Adrenal gland (tissue), 12 donors: ENCODE data around the gene CCDC122. TPM values are rescaled to one million over a fixed set of nuclear protein-coding genes. Genes with fewer than 3 reads are reported as not detected.

ENCODE experiments used
- DNase-seq, 7 donors: peaks; one replicate each; pipeline ENCODE4 v3.0.0-alpha.2; 2019 to 2020
- H3K27ac ChIP-seq, 5 donors: fragments of 200-600 bp; sonication (generic) in 4 of 5; 1 replicate in 3 of 5; 2 replicates in 2 of 5; pipeline versions ENCODE4 v1.5.1 to v1.8.0; 2016 to 2020; ENCODE audit warnings: mild to moderate bottlenecking in 1 of 5
- H3K27me3 ChIP-seq: fragments of 200-600 bp; 2 replicates; pipeline ENCODE4 v1.8.0; 2021
- H3K36me3 ChIP-seq, 2 donors: fragments of 200-600 bp; replicated peaks in 1 of 2; 1 replicate in 1 of 2; 2 replicates in 1 of 2; pipeline versions ENCODE4 v1.5.1 to v1.8.0; 2018 to 2022
- H3K4me1 ChIP-seq, 2 donors: fragments of 200-600 bp; replicated peaks in 1 of 2; 1 replicate in 1 of 2; 2 replicates in 1 of 2; pipeline versions ENCODE4 v1.5.1 to v1.8.0; 2018 to 2021
- H3K4me3 ChIP-seq, 4 donors: fragments of 200-600 bp; sonication (generic) in 3 of 4; one replicate each; pipeline ENCODE4 v1.5.1; 2016 to 2018
- H3K9me3 ChIP-seq, 3 donors: fragments of 200-600 bp; sonication (generic) in 1 of 3; replicated peaks in 1 of 3; 1 replicate in 2 of 3; 2 replicates in 1 of 3; pipeline versions ENCODE4 v1.5.1 to v1.8.0; 2016 to 2021
- POLR2A ChIP-seq, 2 donors: fragments of 450-650 bp; IDR thresholded peaks; one replicate each; pipeline ENCODE4 v1.6.1; 2017; ENCODE audit warnings: antibody characterized with exemption in 2 of 2, mild to moderate bottlenecking in 2 of 2, moderate library complexity in 1 of 2
- WGBS, 4 donors: extraction: QIAGEN DNeasy Blood & Tissue Kit in 2 of 4; methylation state at CpG; one replicate each; pipeline versions ENCODE4 v1.1.5 to v1.1.7; 2013 to 2017; 5-methylcytosine and 5-hydroxymethylcytosine counted together
- intact Hi-C, 2 donors: fragments of 100-400 bp; cut with DNase I; formaldehyde crosslinking; loops; one replicate each; pipeline versions ENCODE4 v1.14.1 to v1.15.0; 2022 to 2023
- polyA plus RNA-seq, 3 donors: library from polyadenylated mRNA; stranded (reverse); fragments of 200-250 nt in 2 of 3; fragments of 350-450 nt in 1 of 3; fragmentation: Illumina TruSeq in 1 of 3; extraction: RNeasy Lipid Tissue Mini Kit (QIAGEN cat#74804) in 1 of 3; gene quantifications; one replicate each; pipeline ENCODE4 v1.2.3, GENCODE V29; 2013 to 2014
- total RNA-seq, 9 donors: library from RNA; depleted of rRNA in 4 of 9; stranded (reverse); fragments of >200 nt in 4 of 9; fragments of 120-200 nt in 1 of 9; fragmentation: NEBNext Ultra II Directional in 1 of 9; extraction: Animal tissue kit (Norgen Biotek cat#: 25700) in 1 of 9; gene quantifications; one replicate each; pipeline versions ENCODE4 v1.1.0 to v1.2.4, GENCODE V29; 2013 to 2023
- TF ChIP-seq, protein P1 (sequence below), 6 experiments: fragments of 450-650 bp in 4 of 6; fragments of 200-600 bp in 2 of 6; sonication (generic) in 1 of 6; IDR thresholded peaks; 1 replicate in 5 of 6; 2 replicates in 1 of 6; pipeline versions ENCODE4 v1.5.1 to v1.8.0; 2016 to 2021; ENCODE audit warnings: antibody characterized with exemption in 6 of 6, mild to moderate bottlenecking in 2 of 6, moderate library complexity in 1 of 6
- donor health status: healthy with polysubstance abuse.
- donor health status: Bipolar disorder and iron deficiency.
- donor health status: DM: yes; HTN: yes; CAD: no.
- donor health status: DM: no; HTN: no; CAD: no.
- donor health status: DM: no; HTN: no; CAD: no.
- donor health status: DM: yes; HTN: yes; CAD: no.

Gene CCDC122
- total and polyA plus RNA-seq, 12 donors, result 0.79 to 16.8 (median 6.6) TPM

DNA sequence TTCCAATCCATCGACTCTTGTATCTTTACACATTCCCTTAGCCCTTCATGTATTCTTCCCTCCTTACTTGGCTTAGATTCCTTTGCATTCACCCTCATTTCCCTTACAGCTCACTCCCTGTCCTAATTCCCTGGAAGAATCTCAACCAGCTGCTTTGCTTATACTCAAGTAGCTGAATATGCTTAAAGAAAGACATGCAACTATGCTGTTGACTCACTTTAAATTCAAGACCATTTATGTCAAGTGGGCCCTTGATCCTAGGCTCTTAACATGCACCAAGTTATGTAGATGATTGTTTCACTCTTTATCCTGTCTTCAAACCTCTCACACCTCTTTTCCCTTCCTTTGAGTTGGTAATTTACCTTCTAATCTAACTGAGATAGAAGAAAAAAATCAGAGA is 7.4 kb downstream of the CCDC122 start:
- intact Hi-C loops, result no loop called here
- Histone ChIP-seq H3K4me1 (peaks cover 0 to 8% of the 10 kb centered on the region in 2 donors), H3K9me3 (no peaks in the 10 kb centered on the region), H3K36me3 (no peaks in the 10 kb centered on the region), H3K27ac (no peak overlapping the region), H3K27me3 (no peaks in the 10 kb centered on the region), H3K4me3 (no peak overlapping the region)
- no peak for DNase-seq
- WGBS, 4 donors, result 93 to 100% (median 95%) methylated on average over 1 of the region's 1 CpG
- TF ChIP-seq, protein P1, sequence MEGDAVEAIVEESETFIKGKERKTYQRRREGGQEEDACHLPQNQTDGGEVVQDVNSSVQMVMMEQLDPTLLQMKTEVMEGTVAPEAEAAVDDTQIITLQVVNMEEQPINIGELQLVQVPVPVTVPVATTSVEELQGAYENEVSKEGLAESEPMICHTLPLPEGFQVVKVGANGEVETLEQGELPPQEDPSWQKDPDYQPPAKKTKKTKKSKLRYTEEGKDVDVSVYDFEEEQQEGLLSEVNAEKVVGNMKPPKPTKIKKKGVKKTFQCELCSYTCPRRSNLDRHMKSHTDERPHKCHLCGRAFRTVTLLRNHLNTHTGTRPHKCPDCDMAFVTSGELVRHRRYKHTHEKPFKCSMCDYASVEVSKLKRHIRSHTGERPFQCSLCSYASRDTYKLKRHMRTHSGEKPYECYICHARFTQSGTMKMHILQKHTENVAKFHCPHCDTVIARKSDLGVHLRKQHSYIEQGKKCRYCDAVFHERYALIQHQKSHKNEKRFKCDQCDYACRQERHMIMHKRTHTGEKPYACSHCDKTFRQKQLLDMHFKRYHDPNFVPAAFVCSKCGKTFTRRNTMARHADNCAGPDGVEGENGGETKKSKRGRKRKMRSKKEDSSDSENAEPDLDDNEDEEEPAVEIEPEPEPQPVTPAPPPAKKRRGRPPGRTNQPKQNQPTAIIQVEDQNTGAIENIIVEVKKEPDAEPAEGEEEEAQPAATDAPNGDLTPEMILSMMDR (IDR thresholded peaks at IDR 0.05), result no peak
- no peak for TF ChIP-seq POLR2A (IDR thresholded peaks at IDR 0.05)

DNA sequence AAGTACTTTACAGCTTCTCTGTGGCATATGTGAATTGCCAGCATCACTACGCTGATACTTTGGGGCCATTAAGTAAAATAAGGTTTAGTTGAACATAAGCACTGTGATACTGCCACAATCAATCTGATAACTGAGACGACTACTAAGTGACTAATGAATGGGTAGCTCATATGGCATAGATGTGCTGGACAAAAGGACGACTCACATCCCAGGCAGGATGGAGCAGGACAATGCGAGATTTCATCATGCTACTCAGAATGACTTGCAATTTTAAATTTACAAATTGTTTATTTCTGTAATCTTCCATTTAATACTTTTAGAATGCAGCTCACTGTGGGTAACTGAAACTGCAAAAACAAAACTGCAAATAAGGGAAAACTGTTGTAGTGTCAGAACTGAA is 13.6 kb downstream of the CCDC122 start:
- intact Hi-C loops, result no loop called here
- 73 to 85% (median 80%) methylated on average over 4 of the region's 4 CpGs for WGBS, 4 donors
- Histone ChIP-seq H3K36me3 (no peaks in the 10 kb centered on the region), H3K4me1 (no peaks in the 10 kb centered on the region), H3K27me3 (no peaks in the 10 kb centered on the region), H3K9me3 (no peaks in the 10 kb centered on the region), H3K4me3 (no peak overlapping the region), H3K27ac (no peak overlapping the region)
- no peak for DNase-seq
- TF ChIP-seq, protein P1 (IDR thresholded peaks at IDR 0.05), result no peak
- no peak for TF ChIP-seq POLR2A (IDR thresholded peaks at IDR 0.05)

DNA sequence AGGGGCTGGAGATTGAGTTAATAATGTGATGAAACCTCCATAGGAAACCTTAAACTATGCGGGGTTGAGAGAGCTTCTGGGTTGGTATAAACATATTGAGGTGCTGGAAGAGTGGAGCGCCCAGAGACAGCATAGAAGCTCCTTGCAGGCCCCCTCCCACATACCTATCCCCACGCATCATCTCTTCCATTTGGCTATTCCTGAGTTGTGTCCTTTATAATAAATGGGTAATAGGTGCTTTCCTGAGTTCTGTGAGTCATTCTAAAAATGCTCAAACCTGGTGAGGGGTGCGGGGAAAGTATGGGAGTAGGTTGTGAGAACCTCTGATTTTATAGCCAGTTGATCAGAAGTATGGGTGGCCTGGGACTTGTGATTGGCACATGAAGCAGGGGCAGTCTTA is 14.6 kb downstream of the CCDC122 start:
- intact Hi-C loops, result no loop called here
- WGBS, 4 donors, result 80 to 98% (median 97%) methylated on average over 4 of the region's 4 CpGs
- H3K4me3 ChIP-seq, result no peak overlapping the region
- no peaks in the 10 kb centered on the region for H3K9me3 ChIP-seq
- no peak for DNase-seq
- no peaks in the 10 kb centered on the region for H3K27me3 ChIP-seq
- H3K27ac ChIP-seq, result no peak overlapping the region
- H3K36me3 ChIP-seq, result no peaks in the 10 kb centered on the region
- no peaks in the 10 kb centered on the region for H3K4me1 ChIP-seq
- no peak for TF ChIP-seq POLR2A (IDR thresholded peaks at IDR 0.05)
- TF ChIP-seq, protein P1 (IDR thresholded peaks at IDR 0.05), result no peak

DNA sequence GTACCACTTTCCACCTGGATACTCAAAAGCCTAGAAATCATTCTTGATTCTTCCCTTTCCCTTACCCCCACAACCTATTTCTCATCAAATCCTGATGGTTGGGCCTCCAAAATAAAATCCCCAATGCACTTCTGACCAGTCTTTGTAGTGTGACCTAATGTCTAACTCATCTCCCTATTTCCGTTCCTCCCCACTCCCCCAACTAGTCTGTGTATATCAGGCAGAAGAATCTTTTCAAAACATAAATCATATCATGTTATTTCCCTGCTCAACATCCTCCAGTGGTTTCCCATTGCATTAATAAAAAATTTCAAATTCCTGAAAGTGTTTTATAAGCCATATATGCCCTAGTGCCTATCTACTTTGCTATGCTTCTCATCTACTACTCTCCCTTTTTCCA is 17.7 kb downstream of the CCDC122 start:
- H3K9me3 ChIP-seq, result no peaks in the 10 kb centered on the region
- TF ChIP-seq POLR2A (IDR thresholded peaks at IDR 0.05), result no peak
- TF ChIP-seq, protein P1 (IDR thresholded peaks at IDR 0.05), result no peak
- H3K4me3 ChIP-seq, result no peak overlapping the region
- H3K27me3 ChIP-seq, result no peaks in the 10 kb centered on the region
- intact Hi-C loops, result no loop called here
- H3K36me3 ChIP-seq, result no peaks in the 10 kb centered on the region
- no peaks in the 10 kb centered on the region for H3K4me1 ChIP-seq
- no peak overlapping the region for H3K27ac ChIP-seq
- 89 to 100% (median 95%) methylated on average over 1 of the region's 1 CpG for WGBS, 4 donors
- no peak for DNase-seq
